ENCODE results near the gene ZNF512B.
"Not testable (repeated sequence)": the region's sequence is repeated elsewhere in the genome, so short reads cannot be mapped to it uniquely, and the experiment has no call there.

ZNF512B gene

GRCh38 chr20:63976980-63977738 is 7.4 kb upstream of the ZNF512B start:
- no peak for TF ChIP-seq CTCF (IDR thresholded peaks at IDR 0.05; ENCODE audit: borderline replicate concordance, insufficient read depth, low read depth, low read length)
- no peak overlapping the region for H3K4me3 ChIP-seq (ENCODE audit: low read depth, low read length)

- not testable (repeated sequence) for H3K4me3 ChIP-seq (ENCODE audit: low read depth, low read length)
Observed at GRCh38 chr20:63976511-63976910, 6.8 kb upstream of the ZNF512B start.

GRCh38 chr20:63974402-63975200 is 4.9 kb upstream of the ZNF512B start:
- H3K4me3 ChIP-seq (ENCODE audit: low read depth, low read length): no peak overlapping the region
- no peak for TF ChIP-seq CTCF (IDR thresholded peaks at IDR 0.05; ENCODE audit: borderline replicate concordance, insufficient read depth, low read depth, low read length)

- TF ChIP-seq CTCF (IDR thresholded peaks at IDR 0.05; ENCODE audit: borderline replicate concordance, insufficient read depth, low read depth, low read length): peak; percentile 97
- H3K4me3 ChIP-seq (ENCODE audit: low read depth, low read length): no peak overlapping the region
Observed at GRCh38 chr20:63973636-63974401, 4.1 kb upstream of the ZNF512B start.

GRCh38 chr20:63973160-63973479 is 3.4 kb upstream of the ZNF512B start:
- no peak overlapping the region for H3K4me3 ChIP-seq (ENCODE audit: low read depth, low read length)

GRCh38 chr20:63972312-63973159 is 2.8 kb upstream of the ZNF512B start:
- no peak overlapping the region for H3K4me3 ChIP-seq (ENCODE audit: low read depth, low read length)
- no peak for TF ChIP-seq CTCF (IDR thresholded peaks at IDR 0.05; ENCODE audit: borderline replicate concordance, insufficient read depth, low read depth, low read length)

More at GRCh38 chr20:63973160-63973479, 3.4 kb upstream of the ZNF512B start:
- TF ChIP-seq CTCF (IDR thresholded peaks at IDR 0.05; ENCODE audit: borderline replicate concordance, insufficient read depth, low read depth, low read length): no peak

- not testable (repeated sequence) for H3K4me3 ChIP-seq (ENCODE audit: low read depth, low read length)
Observed at GRCh38 chr20:63971960-63972311, 2.2 kb upstream of the ZNF512B start.
